GM06990 (cell line): ENCODE data around the gene SDK2.

Source experiments
- DNase-seq: peaks from one replicate; pipeline ENCODE4 v3.0.0-alpha.2; 2011; ENCODE audit not compliant: insufficient read length; ENCODE audit errors: extremely low read depth
- H3K27me3 ChIP-seq: replicated peaks from 2 replicates; pipeline ENCODE4 v1.6.0; 2011; ENCODE audit warnings: low read length; ENCODE audit not compliant: control insufficient read depth, insufficient read depth
- H3K36me3 ChIP-seq: 2 replicates; pipeline ENCODE4 v1.5.1; 2011; ENCODE audit warnings: low read length; ENCODE audit not compliant: control insufficient read depth, insufficient read depth
- H3K4me3 ChIP-seq: replicated peaks from 2 replicates; pipeline ENCODE4 v1.5.1; 2011; ENCODE audit warnings: low read depth, mild to moderate bottlenecking, control low read depth, low read length
- CTCF ChIP-seq: IDR thresholded peaks from 2 replicates; pipeline ENCODE4 v1.5.1; 2011; ENCODE audit warnings: low read length, control low read depth, mild to moderate bottlenecking, inconsistent platforms; ENCODE audit not compliant: insufficient read depth, poor library complexity, severe bottlenecking

The SDK2 gene

DNA sequence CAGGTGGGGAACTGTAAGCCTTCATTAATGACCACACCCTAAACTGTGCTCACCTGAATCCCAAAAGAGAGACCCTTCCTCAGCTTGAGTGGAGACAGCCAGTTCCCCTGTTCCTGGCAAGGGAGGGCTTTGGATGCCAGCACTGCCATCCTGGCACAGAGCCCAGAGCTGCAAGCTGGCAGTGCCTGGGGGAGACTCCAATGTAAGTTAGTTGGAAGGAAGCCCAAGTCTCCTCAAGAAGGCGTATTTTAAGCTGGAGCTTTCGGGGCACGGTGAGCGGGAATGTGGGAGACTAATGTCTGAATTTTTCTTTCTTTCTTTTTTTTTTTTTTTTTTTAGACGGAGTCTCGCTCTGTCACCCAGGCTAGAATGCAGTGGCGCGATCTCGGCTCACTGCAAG is 337.1 kb downstream of the SDK2 start:
- no peaks in the 10 kb centered on the region for H3K27me3 ChIP-seq
- no peaks in the 10 kb centered on the region for H3K36me3 ChIP-seq
- no peak for TF ChIP-seq CTCF
- no peak overlapping the region for H3K4me3 ChIP-seq
- no peak for DNase-seq

GRCh38 chr17:73305845-73306836 is 338.1 kb downstream of the SDK2 start:
- H3K36me3 ChIP-seq = no peaks in the 10 kb centered on the region
- TF ChIP-seq CTCF = no peak
- DNase-seq = no peak
- no peaks in the 10 kb centered on the region for H3K27me3 ChIP-seq
- no peak overlapping the region for H3K4me3 ChIP-seq

- no peak for DNase-seq
- TF ChIP-seq CTCF = no peak
- H3K4me3 ChIP-seq = peak overlapping the region; percentile 35
These were observed 339.1 kb downstream of the SDK2 start for GRCh38 chr17:73304971-73305812.

GRCh38 chr17:73304438-73304837 is 339.8 kb downstream of the SDK2 start:
- TF ChIP-seq CTCF = no peak
- Histone ChIP-seq H3K4me3 (no peak overlapping the region), H3K27me3 (no peaks in the 10 kb centered on the region), H3K36me3 (no peaks in the 10 kb centered on the region; the same call in 1 of the 2 replicates)
- no peak for DNase-seq

More at GRCh38 chr17:73304971-73305812, 339.1 kb downstream of the SDK2 start:
- H3K27me3 ChIP-seq = no peaks in the 10 kb centered on the region
- no peaks in the 10 kb centered on the region for H3K36me3 ChIP-seq

- Histone ChIP-seq H3K4me3 (no peak overlapping the region), H3K36me3 (no peaks in the 10 kb centered on the region; the same call in 1 of the 2 replicates), H3K27me3 (no peaks in the 10 kb centered on the region)
- no peak for TF ChIP-seq CTCF
- DNase-seq = no peak
These were observed 342.1 kb downstream of the SDK2 start for GRCh38 chr17:73302189-73302588.
